WTC11 (cell line): ENCODE measurements around the gene KDM3B. TPM values are rescaled to one million over a fixed set of nuclear protein-coding genes. Genes with fewer than 3 reads are reported as not detected.
"Not testable (repeated sequence)": the region's sequence is repeated elsewhere in the genome, so short reads cannot be mapped to it uniquely, and the experiment has no call there.

Source experiments
- ATAC-seq: fragments of 200-7000 bp; cut with Tn5 transposase; 2 replicates; pipeline ENCODE4 v1.10.0; 2021; ENCODE audit warnings: mild to moderate bottlenecking, moderate library complexity
- CTCF ChIA-PET: fragments of 300-600 bp; sonication (Branson Sonifier 250); formaldehyde crosslinking; loops from one replicate; lab custom pipeline; 2021; ENCODE audit warnings: antibody characterized with exemption; lab: Charles Lee
- POLR2A ChIA-PET: fragments of 350-600 bp; sonication (Branson Sonifier 250); formaldehyde crosslinking; loops from one replicate; lab custom pipeline; 2021; ENCODE audit warnings: antibody characterized with exemption; lab: Charles Lee
- DNase-seq: peaks from one replicate; pipeline ENCODE4 v3.0.0; 2021; ENCODE audit warnings: low spot score
- H3K27ac Mint-ChIP-seq: 2 replicates; pipeline ENCODE4 v1.8.0; 2021; ENCODE audit warnings: mixed read lengths
- H3K27me3 Mint-ChIP-seq: 2 replicates; pipeline ENCODE4 v1.8.0; 2021; ENCODE audit warnings: low read depth, mild to moderate bottlenecking, moderate library complexity, mixed read lengths
- H3K36me3 Mint-ChIP-seq: 2 replicates; pipeline ENCODE4 v1.8.0; 2021; ENCODE audit warnings: mixed read lengths
- H3K4me1 Mint-ChIP-seq: 2 replicates; pipeline ENCODE4 v1.8.0; 2022; ENCODE audit warnings: mixed read lengths
- H3K4me3 Mint-ChIP-seq: 2 replicates; pipeline ENCODE4 v1.8.0; 2021; ENCODE audit warnings: mild to moderate bottlenecking, moderate library complexity, mixed read lengths
- H3K9me3 Mint-ChIP-seq: 2 replicates; pipeline ENCODE4 v1.8.0; 2021; ENCODE audit warnings: mixed read lengths
- AR ChIP-seq: fragments of 250-450 bp; sonication (Bioruptor Pico); IDR thresholded peaks from 2 replicates; pipeline ENCODE4 v1.9.0; 2021; ENCODE audit warnings: mild to moderate bottlenecking
- ARID4B ChIP-seq: sonication (generic); formaldehyde crosslinking; IDR thresholded peaks from 2 replicates; pipeline ENCODE4 v1.8.0; 2023; ENCODE audit warnings: missing genetic modification reagents, mild to moderate bottlenecking, borderline replicate concordance
- CDX4 ChIP-seq: fragments of 250-450 bp; sonication (Bioruptor Pico); IDR thresholded peaks from 2 replicates; pipeline ENCODE4 v1.9.0; 2021; ENCODE audit warnings: moderate library complexity, mild to moderate bottlenecking, inconsistent platforms, borderline replicate concordance
- E2F1 ChIP-seq: sonication (generic); formaldehyde crosslinking; IDR thresholded peaks from 2 replicates; pipeline ENCODE4 v1.8.0; 2022; ENCODE audit warnings: mild to moderate bottlenecking, missing genetic modification reagents
- E2F5 ChIP-seq: sonication (generic); formaldehyde crosslinking; IDR thresholded peaks from 2 replicates; pipeline ENCODE4 v1.8.1; 2022; ENCODE audit warnings: mild to moderate bottlenecking, moderate library complexity, missing genetic modification reagents
- GABPB1 ChIP-seq: sonication (generic); formaldehyde crosslinking; IDR thresholded peaks from 2 replicates; pipeline ENCODE4 v1.8.1; 2023; ENCODE audit warnings: mild to moderate bottlenecking, missing genetic modification reagents
- MYBL2 ChIP-seq: sonication (generic); formaldehyde crosslinking; IDR thresholded peaks from 2 replicates; pipeline ENCODE4 v1.8.1; 2023; ENCODE audit warnings: mild to moderate bottlenecking, moderate library complexity, missing genetic modification reagents
- PRDM15 ChIP-seq: sonication (generic); formaldehyde crosslinking; IDR thresholded peaks from 2 replicates; pipeline ENCODE4 v1.8.0; 2022; ENCODE audit warnings: missing genetic modification reagents
- PREB ChIP-seq: sonication (generic); formaldehyde crosslinking; IDR thresholded peaks from 2 replicates; pipeline ENCODE4 v1.8.1; 2022; ENCODE audit warnings: mild to moderate bottlenecking, missing genetic modification reagents, moderate library complexity, borderline replicate concordance
- PRRX2 ChIP-seq: fragments of 250-450 bp; sonication (Bioruptor Pico); IDR thresholded peaks from 2 replicates; pipeline ENCODE4 v1.8.0; 2021; ENCODE audit warnings: mild to moderate bottlenecking
- STAT6 ChIP-seq: sonication (generic); formaldehyde crosslinking; conservative IDR thresholded peaks from 2 replicates; pipeline ENCODE4 v1.8.1; 2023; ENCODE audit warnings: mild to moderate bottlenecking, low read depth, missing genetic modification reagents, moderate library complexity
- TEAD1 ChIP-seq: sonication (generic); formaldehyde crosslinking; IDR thresholded peaks from 2 replicates; pipeline ENCODE4 v1.8.0; 2022; ENCODE audit warnings: mild to moderate bottlenecking, missing genetic modification reagents
- ZBTB43 ChIP-seq: sonication (generic); formaldehyde crosslinking; IDR thresholded peaks from 2 replicates; pipeline ENCODE4 v1.8.1; 2023; ENCODE audit warnings: mild to moderate bottlenecking, missing genetic modification reagents
- total RNA-seq: library from RNA; stranded (reverse); gene quantifications from 3 replicates; pipeline ENCODE4 v1.2.3, GENCODE V29; 2021

The KDM3B gene
- total RNA-seq, 1 experiment from 2014 or later = 87.9 TPM

- no peaks in the 10 kb centered on the region for H3K9me3 Mint-ChIP-seq
- peaks cover 20% of the 10 kb centered on the region for H3K27me3 Mint-ChIP-seq
- H3K36me3 Mint-ChIP-seq = peaks cover 13% of the 10 kb centered on the region
- peak overlapping the region; percentile 50; the same call in 1 of the 2 replicates for H3K27ac Mint-ChIP-seq
- ChIA-PET POLR2A (interaction anchor here (0.7 to 1.1 kb wide), 3 partner anchors 9 to 71 kb away, joined by 3 to 5 read pairs (median 3); partner anchors contain the start of gene ETF1), CTCF (interaction anchor here (0.6 to 3.1 kb wide), 4 partner anchors 8 to 31 kb away, joined by 3 to 15 read pairs (median 4); no protein-coding TSS in a partner anchor)
- H3K4me1 Mint-ChIP-seq = peaks cover 9% of the 10 kb centered on the region
- TF ChIP-seq PRDM15 (CRISPR knock-in tag) (peak; percentile 46; the same call in 1 of the 2 replicates), ARID4B (CRISPR knock-in tag) (no peak), PREB (CRISPR knock-in tag) (no peak), CDX4 (CRISPR knock-in tag) (no peak), MYBL2 (CRISPR knock-in tag) (no peak), PRRX2 (CRISPR knock-in tag) (peak; percentile 32; the same call in 1 of the 2 replicates), ZBTB43 (no peak), STAT6 (no peak), E2F1 (CRISPR knock-in tag) (no peak), E2F5 (CRISPR knock-in tag) (no peak), AR (CRISPR knock-in tag) (no peak), GABPB1 (CRISPR knock-in tag) (no peak), TEAD1 (no peak)
- ATAC-seq (peak; percentile 42), DNase-seq (peak; percentile 45)
- H3K4me3 Mint-ChIP-seq = no peak overlapping the region
Observed at GRCh38 chr5:138472353-138472752, 119.9 kb downstream of the KDM3B start.

- peaks cover 12% of the 10 kb centered on the region for H3K27me3 Mint-ChIP-seq
- H3K4me3 Mint-ChIP-seq, H3K27ac Mint-ChIP-seq, H3K4me1 Mint-ChIP-seq, H3K36me3 Mint-ChIP-seq, DNase-seq, ATAC-seq, POLR2A ChIA-PET, H3K9me3 Mint-ChIP-seq: not testable (repeated sequence)
- CTCF ChIA-PET = interaction anchor here (1.5 to 3.1 kb wide), 2 partner anchors 23 to 30 kb away, joined by 3 to 15 read pairs; no protein-coding TSS in a partner anchor
Observed at GRCh38 chr5:138473151-138473550, 120.7 kb downstream of the KDM3B start.
